B cell (primary cell): Measurements from ENCODE around the gene CCHCR1. TPM values are rescaled to one million over a fixed set of nuclear protein-coding genes. Genes with fewer than 3 reads are reported as not detected.
"Not testable (repeated sequence)": the region's sequence is repeated elsewhere in the genome, so short reads cannot be mapped to it uniquely, and the experiment has no call there.

Experiments
- ATAC-seq: fragments of 200-7000 bp; cut with Tn5 transposase; one replicate; pipeline ENCODE4 v1.10.0; 2021; ENCODE audit warnings: low read depth, mild to moderate bottlenecking, moderate number of reproducible peaks, moderate library complexity
- CTCF ChIA-PET: fragments of 350-600 bp; sonication (Branson Sonifier 250); formaldehyde crosslinking; loops from one replicate; lab custom pipeline; 2021; ENCODE audit warnings: antibody characterized with exemption, inconsistent platforms; lab: Charles Lee
- POLR2A ChIA-PET: fragments of 350-600 bp; sonication (Branson Sonifier 250); formaldehyde crosslinking; loops from one replicate; lab custom pipeline; 2021; ENCODE audit warnings: antibody characterized with exemption; lab: Charles Lee
- DNase-seq: peaks from one replicate; pipeline ENCODE4 v3.0.0; 2013
- H2AFZ ChIP-seq: 2 replicates; pipeline ENCODE4 v1.6.1; 2012; ENCODE audit warnings: mild to moderate bottlenecking, low read depth, low read length; ENCODE audit not compliant: insufficient read depth, poor library complexity, severe bottlenecking
- H3K27ac ChIP-seq, 2 donors: 1 replicate in 1 of 2; 2 replicates in 1 of 2; pipeline ENCODE4 v1.5.1; 2012 to 2013; ENCODE audit warnings: low read length in 2 of 2, mild to moderate bottlenecking in 2 of 2, moderate library complexity in 1 of 2
- H3K27me3 ChIP-seq, 4 experiments: fragments of 200-600 bp in 1 of 4; sonication (generic) in 1 of 4; replicated peaks in 1 of 4; 1 replicate in 2 of 4; 2 replicates in 2 of 4; pipeline versions ENCODE4 v1.6.1 to v1.7.0; 2013 to 2016; ENCODE audit warnings: low read length in 3 of 4, mild to moderate bottlenecking in 2 of 4, mixed read lengths in 1 of 4, moderate library complexity in 1 of 4; ENCODE audit not compliant: insufficient read depth in 4 of 4, control insufficient read depth in 3 of 4; ENCODE audit errors: control extremely low read depth in 1 of 4
- H3K36me3 ChIP-seq, 2 experiments: replicated peaks in 1 of 2; 1 replicate in 1 of 2; 2 replicates in 1 of 2; pipeline versions ENCODE4 v1.6.1 to v1.7.1; 2013; ENCODE audit warnings: low read length in 1 of 2; ENCODE audit not compliant: insufficient read depth in 2 of 2, control insufficient read depth in 1 of 2; ENCODE audit errors: control extremely low read depth in 1 of 2, extremely low read depth in 1 of 2
- H3K4me1 ChIP-seq, 2 donors: fragments of 200-600 bp in 1 of 2; sonication (generic) in 1 of 2; 1 replicate in 1 of 2; 2 replicates in 1 of 2; pipeline versions ENCODE4 v1.5.1 to v1.6.1; 2013 to 2017; ENCODE audit warnings: low read length in 2 of 2; ENCODE audit not compliant: control insufficient read depth in 2 of 2, insufficient read depth in 2 of 2
- H3K4me2 ChIP-seq: replicated peaks from 2 replicates; pipeline ENCODE3; 2012; ENCODE audit warnings: mild to moderate bottlenecking, low read depth, low read length; ENCODE audit not compliant: poor library complexity, severe bottlenecking
- H3K4me3 ChIP-seq, 5 experiments: fragments of 200-600 bp in 1 of 5; sonication (generic) in 1 of 5; 1 replicate in 3 of 5; 2 replicates in 2 of 5; pipeline versions ENCODE4 v1.5.1 to v1.7.0; 2011 to 2016; ENCODE audit warnings: low read length in 4 of 5, mild to moderate bottlenecking in 4 of 5, low read depth in 2 of 5, control low read depth in 1 of 5, moderate library complexity in 1 of 5; ENCODE audit not compliant: insufficient read depth in 1 of 5; ENCODE audit errors: control extremely low read depth in 1 of 5, extremely low read depth in 1 of 5
- H3K79me2 ChIP-seq: fragments of 200-600 bp; sonication (generic); one replicate; pipeline ENCODE4 v1.6.0; 2016; ENCODE audit warnings: low read length; ENCODE audit not compliant: control insufficient read depth, insufficient read depth
- H3K9ac ChIP-seq: fragments of 200-600 bp; sonication (generic); 2 replicates; pipeline ENCODE4 v1.6.1; 2017; ENCODE audit warnings: mild to moderate bottlenecking, low read length, moderate library complexity
- H3K9me3 ChIP-seq, 3 donors: one replicate each; pipeline versions ENCODE4 v1.6.1 to v1.7.1; 2013; ENCODE audit warnings: low read length in 2 of 3; ENCODE audit not compliant: control insufficient read depth in 2 of 3, insufficient read depth in 1 of 3; ENCODE audit errors: control extremely low read depth in 1 of 3
- H4K20me1 ChIP-seq: 2 replicates; pipeline ENCODE4 v1.6.0; 2012; ENCODE audit warnings: mild to moderate bottlenecking, low read length; ENCODE audit not compliant: insufficient read depth, control insufficient read depth, poor library complexity, severe bottlenecking
- H3K27ac Mint-ChIP-seq: one replicate; pipeline ENCODE4 v1.8.0; 2021; ENCODE audit warnings: mixed read lengths
- H3K27me3 Mint-ChIP-seq: one replicate; pipeline ENCODE4 v1.8.0; 2021; ENCODE audit warnings: mixed read lengths
- H3K4me1 Mint-ChIP-seq: one replicate; pipeline ENCODE4 v1.8.0; 2021; ENCODE audit warnings: mixed read lengths
- H3K4me3 Mint-ChIP-seq: one replicate; pipeline ENCODE4 v1.8.0; 2021; ENCODE audit warnings: mixed read lengths
- H3K9me3 Mint-ChIP-seq: one replicate; pipeline ENCODE4 v1.8.0; 2022; ENCODE audit warnings: mixed read lengths; ENCODE audit not compliant: insufficient read depth
- EZH2 ChIP-seq: IDR thresholded peaks from 2 replicates; pipeline ENCODE4 v1.6.1; 2012; ENCODE audit warnings: borderline replicate concordance, low read depth, mild to moderate bottlenecking, moderate library complexity, low read length; ENCODE audit not compliant: insufficient read depth, poor library complexity, severe bottlenecking
- WGBS: methylation state at CpG from one replicate; pipeline ENCODE4 v1.1.5; 2013; ENCODE audit warnings: missing lambda C conversion rate; ENCODE audit not compliant: insufficient coverage; 5-methylcytosine and 5-hydroxymethylcytosine counted together
- intact Hi-C: fragments of 100-400 bp; cut with micrococcal nuclease; formaldehyde crosslinking; loops from one replicate; pipeline ENCODE4 v1.10.0; 2022
- polyA plus RNA-seq: library from polyadenylated mRNA; depleted of rRNA; stranded (reverse); fragments of >200 nt; gene quantifications from 2 replicates; pipeline ENCODE4 v1.2.3, GENCODE V29; 2012
- total RNA-seq, 2 donors: library from RNA; stranded (reverse); fragments of 120-200 nt in 1 of 2; gene quantifications; 1 replicate in 1 of 2; 2 replicates in 1 of 2; pipeline versions ENCODE4 v1.2.3 to v1.2.4, GENCODE V29; 2013 to 2022
- TF ChIP-seq, protein P1 (sequence below): fragments of 200-600 bp; IDR thresholded peaks from one replicate; pipeline ENCODE4 v1.8.0; 2022; ENCODE audit warnings: antibody characterized with exemption, mild to moderate bottlenecking

CCHCR1 gene
- total and polyA plus RNA-seq, 2 donors (not counting 1 experiment from before 2014, with no cell fraction given) = 17.0 to 34.7 TPM

DNA sequence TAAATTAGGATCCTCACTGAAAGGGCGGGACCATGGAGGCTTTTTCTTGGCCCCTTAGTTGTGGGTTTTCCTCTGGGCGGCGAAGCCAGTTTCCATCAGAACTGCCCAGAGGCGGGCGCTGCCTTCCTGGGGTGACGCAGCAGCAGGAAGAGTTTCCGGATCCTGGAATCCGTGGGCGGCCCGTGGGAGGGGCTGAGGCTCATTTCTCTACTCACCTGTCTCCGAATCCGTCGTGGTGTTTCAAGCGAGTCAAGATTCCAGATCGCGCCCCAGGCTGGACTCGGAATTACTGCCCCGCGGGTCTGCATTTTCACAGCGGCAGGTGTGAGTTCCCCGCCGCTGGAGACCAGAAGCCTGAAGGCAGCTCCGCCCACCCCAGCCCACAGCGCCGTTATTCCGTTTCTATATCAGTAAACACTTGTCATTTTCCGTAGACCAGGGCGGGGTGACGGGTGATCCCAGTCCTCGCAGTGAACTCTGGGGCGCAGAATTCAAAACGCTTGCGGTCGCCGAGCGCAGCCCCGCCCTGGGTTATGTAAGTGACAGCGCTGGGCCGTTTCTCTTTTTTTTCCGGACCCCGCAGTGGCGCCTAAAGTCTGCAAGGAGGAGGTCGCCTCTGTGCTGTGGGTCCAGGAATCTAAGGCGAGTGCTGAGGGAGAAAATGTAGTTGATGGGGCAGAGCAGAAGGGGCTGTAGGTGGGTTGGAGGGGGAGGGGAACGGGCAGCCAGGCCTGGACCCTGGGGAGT, 40.1 kb upstream of the CCHCR1 start:
- ATAC-seq (peak; percentile 77), DNase-seq (peak; percentile 95)
- Histone ChIP-seq H3K4me3 (peak overlapping the region; percentile 70 to 99 (median 90)), H3K4me1 (peaks cover 11 to 47% of the 10 kb centered on the region in 2 donors), H3K9me3 (no peaks in the 10 kb centered on the region), H3K9ac (peak overlapping the region; percentile 99), H2AFZ (peak overlapping the region; percentile 57), H3K79me2 (peaks cover 8% of the 10 kb centered on the region), H3K4me2 (peak overlapping the region; percentile 86), H4K20me1 (peaks cover 17% of the 10 kb centered on the region), H3K36me3 (peaks cover 0 to 6% of the 10 kb centered on the region in 2 experiments), H3K27ac (peak overlapping the region; percentile 97 to 100), H3K27me3 (no peaks in the 10 kb centered on the region)
- WGBS = under 1% methylated on average over 44 of the region's 45 CpGs
- H3K9me3 Mint-ChIP-seq = no peaks in the 10 kb centered on the region
- CTCF ChIA-PET = interaction anchor here (0.6 to 9.6 kb wide), 14 partner anchors 8 to 245 kb away, joined by 3 to 210 read pairs (median 4); partner anchors contain the start of gene TCF19
- intact Hi-C loops = loop anchor here (1.0 to 5.0 kb wide), 7 partner anchors 39 to 980 kb away; partner anchors contain the start of genes AGPAT1, CSNK2B, HLA-B and HLA-C
- no peaks in the 10 kb centered on the region for H3K27me3 Mint-ChIP-seq
- TF ChIP-seq, protein P1, sequence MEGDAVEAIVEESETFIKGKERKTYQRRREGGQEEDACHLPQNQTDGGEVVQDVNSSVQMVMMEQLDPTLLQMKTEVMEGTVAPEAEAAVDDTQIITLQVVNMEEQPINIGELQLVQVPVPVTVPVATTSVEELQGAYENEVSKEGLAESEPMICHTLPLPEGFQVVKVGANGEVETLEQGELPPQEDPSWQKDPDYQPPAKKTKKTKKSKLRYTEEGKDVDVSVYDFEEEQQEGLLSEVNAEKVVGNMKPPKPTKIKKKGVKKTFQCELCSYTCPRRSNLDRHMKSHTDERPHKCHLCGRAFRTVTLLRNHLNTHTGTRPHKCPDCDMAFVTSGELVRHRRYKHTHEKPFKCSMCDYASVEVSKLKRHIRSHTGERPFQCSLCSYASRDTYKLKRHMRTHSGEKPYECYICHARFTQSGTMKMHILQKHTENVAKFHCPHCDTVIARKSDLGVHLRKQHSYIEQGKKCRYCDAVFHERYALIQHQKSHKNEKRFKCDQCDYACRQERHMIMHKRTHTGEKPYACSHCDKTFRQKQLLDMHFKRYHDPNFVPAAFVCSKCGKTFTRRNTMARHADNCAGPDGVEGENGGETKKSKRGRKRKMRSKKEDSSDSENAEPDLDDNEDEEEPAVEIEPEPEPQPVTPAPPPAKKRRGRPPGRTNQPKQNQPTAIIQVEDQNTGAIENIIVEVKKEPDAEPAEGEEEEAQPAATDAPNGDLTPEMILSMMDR = no peak
- no peak for TF ChIP-seq EZH2
- POLR2A ChIA-PET = interaction anchor here (0.5 to 2.8 kb wide), 11 partner anchors 39 to 665 kb away, joined by 3 to 38 read pairs (median 4); partner anchors contain the start of genes CCHCR1 and TCF19
- H3K27ac Mint-ChIP-seq = peak overlapping the region; percentile 100
- peaks cover 50% of the 10 kb centered on the region for H3K4me1 Mint-ChIP-seq
- peak overlapping the region; percentile 82 for H3K4me3 Mint-ChIP-seq

DNA sequence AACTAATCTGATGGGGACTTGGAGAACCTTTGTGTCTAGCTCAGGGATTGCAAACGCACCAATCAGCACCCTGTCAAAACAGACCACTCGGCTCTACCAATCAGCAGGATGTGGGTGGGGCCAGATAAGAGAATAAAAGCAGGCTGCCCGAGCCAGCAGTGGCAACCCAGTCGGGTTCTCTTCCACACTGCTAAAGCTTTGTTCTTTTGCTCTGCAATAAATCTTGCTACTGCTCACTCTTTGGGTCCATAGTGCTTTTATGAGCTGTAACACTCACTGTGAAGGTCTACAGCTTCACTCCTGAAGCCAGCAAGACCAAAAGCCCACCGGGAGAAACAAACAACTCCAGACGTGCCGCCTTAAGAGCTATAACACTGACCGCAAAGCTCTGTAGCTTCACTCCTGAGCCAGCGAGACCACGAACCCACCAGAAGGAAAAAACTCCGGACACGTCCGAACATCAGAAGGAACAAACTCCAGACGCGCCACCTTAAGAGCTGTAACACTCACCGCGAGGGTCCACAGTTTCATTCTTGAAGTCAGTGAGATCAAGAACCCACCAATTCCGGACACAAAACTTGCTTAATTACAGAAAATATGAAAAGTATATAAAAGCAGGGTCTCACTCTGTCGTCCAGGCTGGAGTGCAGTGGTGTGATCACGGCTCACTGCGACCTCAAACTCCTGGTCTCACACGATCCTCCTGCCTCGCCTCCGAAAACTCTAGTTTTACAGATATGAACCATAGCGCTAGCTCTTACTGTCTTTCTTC, 38.8 kb upstream of the CCHCR1 start:
- peak overlapping the region; percentile 99 for H3K9ac ChIP-seq
- POLR2A ChIA-PET = interaction anchor here (0.7 to 2.8 kb wide), 7 partner anchors 38 to 1438 kb away, joined by 3 to 38 read pairs (median 4); partner anchors contain the start of genes CCHCR1 and TCF19

More for the DNA sequence above, 38.8 kb upstream of the CCHCR1 start:
- not testable (repeated sequence) for H3K79me2 ChIP-seq, H3K9me3 Mint-ChIP-seq, H3K9me3 ChIP-seq, H3K27me3 Mint-ChIP-seq, H2AFZ ChIP-seq, ATAC-seq, H3K27me3 ChIP-seq, H3K36me3 ChIP-seq
- Mint-ChIP-seq H3K27ac (peak overlapping the region; percentile 100), H3K4me1 (peaks cover 44% of the 10 kb centered on the region), H3K4me3 (peak overlapping the region; percentile 82)
- Histone ChIP-seq H3K27ac (peak overlapping the region in 1 of 2 donors; percentile 100), H4K20me1 (peaks cover 17% of the 10 kb centered on the region), H3K4me2 (peak overlapping the region; percentile 86), H3K4me1 (peaks cover 6 to 37% of the 10 kb centered on the region in 2 donors), H3K4me3 (peak overlapping the region in 4 of 5 experiments; percentile 70 to 97 (median 86))
- DNase-seq = peak; percentile 25
- WGBS = 75% methylated on average over 12 of the region's 25 CpGs
- intact Hi-C loops = loop anchor here (1.0 to 5.0 kb wide), 7 partner anchors 38 to 981 kb away; partner anchors contain the start of genes AGPAT1, CSNK2B, HLA-B and HLA-C
- CTCF ChIA-PET = interaction anchor here (0.7 to 9.6 kb wide), 13 partner anchors 26 to 246 kb away, joined by 3 to 210 read pairs (median 4); no protein-coding TSS in a partner anchor
